SK-N-MC (cell line): Measurements from ENCODE around the gene MTARC2.

Experiments used
- DNase-seq: peaks from one replicate; pipeline ENCODE4 v3.0.0-alpha.2; 2011; ENCODE audit warnings: low read depth, low spot score
- H3K27ac ChIP-seq: fragments of 200-600 bp; sonication (generic); 2 replicates; pipeline ENCODE4 v1.5.1; 2016; ENCODE audit warnings: mixed run types
- H3K36me3 ChIP-seq: fragments of 200-600 bp; sonication (generic); 2 replicates; pipeline ENCODE4 v1.6.1; 2017; ENCODE audit warnings: antibody characterized with exemption, low read length, mixed read lengths; ENCODE audit not compliant: insufficient read depth
- H3K4me3 ChIP-seq: fragments of 200-600 bp; sonication (generic); 2 replicates; pipeline ENCODE4 v1.5.1; 2016
- H3K9ac ChIP-seq: fragments of 200-600 bp; sonication (generic); 2 replicates; pipeline ENCODE4 v1.8.0; 2017; ENCODE audit warnings: mixed run types, mixed read lengths; ENCODE audit not compliant: insufficient read length
- H3K9me3 ChIP-seq: fragments of 200-600 bp; sonication (generic); 2 replicates; pipeline ENCODE4 v1.6.1; 2017; ENCODE audit warnings: low read depth, mild to moderate bottlenecking, antibody characterized with exemption, low read length, moderate library complexity, mixed read lengths
- EZH2 ChIP-seq: fragments of 200-600 bp; sonication (generic); IDR thresholded peaks from one replicate; pipeline ENCODE4 v1.6.1; 2017; ENCODE audit warnings: antibody characterized with exemption
- FOXP2 ChIP-seq: optimal IDR thresholded peaks from 2 replicates; pipeline ENCODE3; 2011; ENCODE audit warnings: mild to moderate bottlenecking, moderate library complexity; ENCODE audit not compliant: insufficient read depth; ENCODE audit errors: extremely low read length, control extremely low read depth
- POLR2AphosphoS5 ChIP-seq: IDR thresholded peaks from 2 replicates; pipeline ENCODE4 v1.6.1; 2012; ENCODE audit warnings: mild to moderate bottlenecking, low read depth, low read length, borderline replicate concordance

MTARC2 gene

DNA sequence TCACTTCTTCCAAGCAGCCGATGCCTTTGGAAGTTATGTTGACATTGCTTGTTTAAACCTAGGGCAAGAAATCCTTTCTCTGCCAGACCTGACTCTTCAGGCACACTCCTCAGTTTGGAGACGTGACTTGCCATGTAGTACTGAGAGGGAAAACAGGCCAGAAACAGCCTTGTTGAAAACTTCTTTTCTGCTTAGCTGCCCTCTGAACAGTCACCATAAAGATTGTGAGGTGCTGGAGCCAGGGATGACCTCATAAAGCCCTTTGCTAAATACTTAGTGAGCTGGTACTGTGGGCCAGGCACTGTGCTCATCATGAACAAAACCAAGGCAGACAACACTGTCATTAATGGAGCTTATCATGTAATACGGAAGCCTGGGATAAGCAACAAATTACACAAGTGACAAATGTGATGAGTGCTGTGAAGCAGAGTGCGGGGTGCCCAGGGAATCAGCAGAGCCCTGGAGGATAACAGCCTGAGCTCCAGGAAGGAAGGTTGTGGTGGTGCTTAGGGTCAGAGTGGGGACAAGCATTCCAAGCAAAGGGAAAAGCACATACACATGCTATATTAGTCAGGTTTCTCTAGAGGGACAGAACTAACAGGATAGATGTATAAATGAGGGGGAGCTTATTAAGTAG is 80.9 kb downstream of the MTARC2 start:
- no peak for DNase-seq
- Histone ChIP-seq H3K36me3 (no peaks in the 10 kb centered on the region), H3K4me3 (no peak overlapping the region), H3K9ac (no peak overlapping the region), H3K27ac (no peak overlapping the region), H3K9me3 (no peaks in the 10 kb centered on the region)
- TF ChIP-seq EZH2 (no peak), FOXP2 (no peak), POLR2AphosphoS5 (no peak)

DNA sequence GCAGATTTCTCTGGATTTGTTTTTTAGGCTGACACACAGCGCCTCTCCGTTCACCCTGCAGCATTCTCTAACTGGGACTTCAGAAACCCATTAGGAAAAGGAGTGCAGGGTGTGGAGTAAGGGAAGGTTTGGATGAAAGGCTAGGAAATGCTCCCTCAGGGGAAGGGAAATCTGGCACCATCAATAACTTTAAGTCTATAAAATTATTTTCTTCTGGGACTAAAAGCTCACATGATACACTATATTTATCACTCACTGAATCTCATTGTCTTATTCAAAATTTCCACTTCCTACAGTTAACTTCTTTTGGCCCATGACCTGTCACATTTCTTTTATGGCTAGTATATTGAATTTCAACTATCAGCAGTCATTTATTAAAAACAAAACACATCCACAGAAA is 85.3 kb downstream of the MTARC2 start:
- no peak overlapping the region for H3K27ac ChIP-seq
- TF ChIP-seq FOXP2 (no peak), POLR2AphosphoS5 (no peak)
- DNase-seq = no peak
- no peak overlapping the region for H3K4me3 ChIP-seq
- no peak overlapping the region for H3K9ac ChIP-seq
- no peaks in the 10 kb centered on the region for H3K36me3 ChIP-seq
- H3K9me3 ChIP-seq = no peaks in the 10 kb centered on the region
